Neuronal stem cell (in vitro differentiated cells): ENCODE results near the gene LCOR.
A peak's percentile ranks its signal among the peaks of the same experiment; 100 is the strongest.

ENCODE experiments used
- DNase-seq: peaks from one replicate; pipeline ENCODE4 v3.0.0-alpha.2; 2013; ENCODE audit warnings: low spot score
- H2AFZ ChIP-seq: one replicate; pipeline ENCODE4 v1.6.1; 2013; ENCODE audit warnings: mild to moderate bottlenecking, low read length, inconsistent platforms
- H2AK5ac ChIP-seq: 2 replicates; pipeline ENCODE4 v1.6.1; 2013; ENCODE audit warnings: low read depth, mild to moderate bottlenecking, inconsistent platforms, low read length, moderate library complexity, mixed read lengths
- H2BK120ac ChIP-seq: 2 replicates; pipeline ENCODE4 v1.6.1; 2013; ENCODE audit warnings: low read depth, mild to moderate bottlenecking, inconsistent platforms, low read length, moderate library complexity, mixed read lengths
- H2BK12ac ChIP-seq: one replicate; pipeline ENCODE4 v1.6.1; 2013; ENCODE audit warnings: low read length, inconsistent platforms
- H2BK15ac ChIP-seq: 2 replicates; pipeline ENCODE4 v1.6.1; 2013; ENCODE audit warnings: mild to moderate bottlenecking, low read length, inconsistent platforms, mixed read lengths
- H2BK5ac ChIP-seq: one replicate; pipeline ENCODE4 v1.6.1; 2013; ENCODE audit warnings: inconsistent platforms, mild to moderate bottlenecking, low read length, moderate library complexity
- H3K14ac ChIP-seq: one replicate; pipeline ENCODE4 v1.6.1; 2013; ENCODE audit warnings: low read length, inconsistent platforms
- H3K18ac ChIP-seq: 2 replicates; pipeline ENCODE4 v1.6.1; 2013; ENCODE audit warnings: low read length, inconsistent platforms
- H3K23ac ChIP-seq: 2 replicates; pipeline ENCODE4 v1.6.1; 2013; ENCODE audit warnings: low read depth, mild to moderate bottlenecking, mixed read lengths, low read length, inconsistent platforms; ENCODE audit not compliant: poor library complexity
- H3K27ac ChIP-seq: replicated peaks from 3 replicates; pipeline ENCODE4 v1.5.1; 2013; ENCODE audit warnings: low read length, inconsistent platforms
- H3K27me3 ChIP-seq, 3 experiments: 2 replicates each; pipeline ENCODE4 v1.6.1; 2013; ENCODE audit warnings: low read length in 3 of 3, mild to moderate bottlenecking in 2 of 3, inconsistent platforms in 1 of 3, low read depth in 1 of 3, mixed read lengths in 1 of 3, moderate library complexity in 1 of 3; ENCODE audit not compliant: control insufficient read depth in 3 of 3, insufficient read depth in 3 of 3
- H3K36me3 ChIP-seq, 2 donors: replicated peaks in 1 of 2; 2 replicates each; pipeline ENCODE4 v1.6.1; 2013; ENCODE audit warnings: low read length in 2 of 2; ENCODE audit not compliant: control insufficient read depth in 2 of 2, insufficient read depth in 2 of 2
- H3K4ac ChIP-seq: 2 replicates; pipeline ENCODE4 v1.6.1; 2013; ENCODE audit warnings: inconsistent platforms, mild to moderate bottlenecking, low read length, moderate library complexity
- H3K4me1 ChIP-seq, 2 donors: 1 replicate in 1 of 2; 2 replicates in 1 of 2; pipeline ENCODE4 v1.6.1; 2013; ENCODE audit warnings: low read length in 2 of 2, low read depth in 1 of 2; ENCODE audit not compliant: control insufficient read depth in 2 of 2, insufficient read depth in 1 of 2
- H3K4me2 ChIP-seq: one replicate; pipeline ENCODE4 v1.6.1; 2013; ENCODE audit warnings: mild to moderate bottlenecking, low read length, inconsistent platforms; ENCODE audit not compliant: insufficient read depth, poor library complexity, severe bottlenecking
- H3K4me3 ChIP-seq, 2 donors: 2 replicates each; pipeline ENCODE4 v1.5.1; 2013; ENCODE audit warnings: low read length in 2 of 2, mild to moderate bottlenecking in 2 of 2, inconsistent platforms in 1 of 2, moderate library complexity in 1 of 2
- H3K79me1 ChIP-seq: one replicate; pipeline ENCODE4 v1.6.1; 2013; ENCODE audit warnings: low read depth, mild to moderate bottlenecking, inconsistent platforms, low read length, moderate library complexity
- H3K9ac ChIP-seq: one replicate; pipeline ENCODE4 v1.6.1; 2013; ENCODE audit warnings: mild to moderate bottlenecking, low read depth, low read length, inconsistent platforms; ENCODE audit not compliant: poor library complexity
- H3K9me3 ChIP-seq, 2 donors: replicated peaks in 1 of 2; 2 replicates each; pipeline versions ENCODE3 to v1.6.1; 2013; ENCODE audit warnings: low read length in 2 of 2, mild to moderate bottlenecking in 2 of 2, inconsistent platforms in 1 of 2, low read depth in 1 of 2, mixed read lengths in 1 of 2, moderate library complexity in 1 of 2; ENCODE audit not compliant: control insufficient read depth in 2 of 2, insufficient read depth in 1 of 2
- H4K8ac ChIP-seq: one replicate; pipeline ENCODE4 v1.6.1; 2013; ENCODE audit warnings: low read depth, mild to moderate bottlenecking, inconsistent platforms, low read length, moderate library complexity
- H4K91ac ChIP-seq: one replicate; pipeline ENCODE4 v1.6.1; 2013; ENCODE audit warnings: low read length, low read depth, mild to moderate bottlenecking, inconsistent platforms; ENCODE audit not compliant: poor library complexity
- WGBS, 2 donors: extraction: QIAGEN DNeasy Blood & Tissue Kit; methylation state at CpG; one replicate each; pipeline ENCODE4 v1.1.7; 2013; ENCODE audit warnings: missing lambda C conversion rate in 2 of 2, mixed read lengths in 1 of 2; ENCODE audit not compliant: insufficient read length in 2 of 2, insufficient replicate concordance in 1 of 2; ENCODE audit errors: extremely low coverage in 2 of 2; 5-methylcytosine and 5-hydroxymethylcytosine counted together

LCOR gene

DNA sequence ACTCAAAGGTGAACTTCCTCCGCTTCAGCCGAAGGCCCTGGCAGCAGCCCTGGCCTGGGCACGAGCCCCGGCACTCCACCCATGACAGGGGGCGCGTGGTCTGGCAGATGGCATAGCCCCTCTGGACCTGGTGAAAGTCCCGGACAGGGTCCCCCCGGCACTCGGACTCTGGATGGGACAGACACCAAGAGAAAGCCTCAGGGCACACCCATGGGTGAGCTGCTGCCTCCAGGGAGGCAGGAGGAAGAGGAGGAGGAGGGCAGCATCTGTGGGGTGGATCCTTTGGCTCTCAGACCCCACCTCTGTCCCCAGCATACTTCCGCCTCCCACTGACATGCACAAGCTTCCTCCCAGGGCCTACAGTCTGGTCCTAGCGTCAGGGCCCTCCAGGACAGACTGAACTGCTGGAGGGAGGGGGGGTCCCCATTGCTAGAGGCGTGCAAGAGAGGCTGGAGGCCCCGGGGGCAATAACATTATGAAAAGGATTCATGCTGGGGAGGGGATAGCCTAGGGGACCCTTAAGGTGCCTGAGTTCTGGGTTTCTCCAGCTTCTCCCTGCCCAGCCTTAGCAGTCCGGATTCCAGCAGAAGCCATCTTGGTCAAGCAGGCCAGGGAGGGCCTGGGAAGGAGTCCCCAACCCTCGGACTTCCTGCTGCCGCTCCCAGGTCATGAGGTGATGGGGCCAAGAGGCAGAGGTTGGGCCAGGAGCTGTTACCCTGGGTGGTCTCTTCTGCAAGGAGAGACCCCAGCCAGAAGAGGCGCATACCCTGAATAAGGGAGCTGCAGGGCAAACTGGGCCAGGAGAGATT is 169.3 kb downstream of the LCOR start:
- DNase-seq: no peak

DNA sequence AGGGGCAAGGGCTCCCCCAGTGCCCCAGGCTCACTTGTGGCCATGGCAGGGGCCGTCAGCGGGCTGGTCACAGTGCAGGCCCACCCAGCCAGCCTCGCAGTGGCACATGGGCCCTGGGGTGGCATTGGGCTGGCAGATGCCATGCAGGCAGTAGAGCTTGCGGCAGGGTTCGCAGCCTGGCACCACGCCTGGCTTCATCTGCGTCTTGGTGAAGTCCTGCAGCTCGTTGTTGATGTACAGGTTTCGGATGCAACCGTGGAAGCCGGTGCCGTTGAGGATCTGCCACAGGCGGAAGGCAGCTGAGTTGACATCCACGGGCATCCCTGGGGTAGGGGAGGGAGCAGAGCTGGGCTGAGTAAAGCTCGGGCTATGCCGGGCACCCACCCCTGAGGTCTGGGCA is 170.6 kb downstream of the LCOR start:
- no peak overlapping the region for H3K23ac ChIP-seq
- H3K4ac ChIP-seq: no peak overlapping the region
- peak overlapping the region; percentile 22 for H2BK5ac ChIP-seq
- no peak overlapping the region for H2BK15ac ChIP-seq
- H3K14ac ChIP-seq: peak overlapping the region; percentile 12
- no peak overlapping the region for H2AK5ac ChIP-seq
- H4K8ac ChIP-seq: no peak overlapping the region
- H3K18ac ChIP-seq: peak overlapping the region; percentile 15
- H2BK12ac ChIP-seq: no peak overlapping the region
- H4K91ac ChIP-seq: no peak overlapping the region
- H3K27ac ChIP-seq: no peak overlapping the region
- WGBS, 2 donors: no CpG with 5 or more reads among the region's 16 CpGs
- H3K36me3 ChIP-seq: no peaks in the 10 kb centered on the region
- no peak overlapping the region for H3K4me3 ChIP-seq
- H3K79me1 ChIP-seq: no peaks in the 10 kb centered on the region
- H2BK120ac ChIP-seq: no peak overlapping the region
- no peak overlapping the region for H3K4me2 ChIP-seq
- no peaks in the 10 kb centered on the region for H3K27me3 ChIP-seq
- H3K9me3 ChIP-seq: peaks cover 4 to 11% of the 10 kb centered on the region in 2 donors
- H2AFZ ChIP-seq: no peak overlapping the region
- no peak for DNase-seq
- H3K4me1 ChIP-seq: no peaks in the 10 kb centered on the region
- peak overlapping the region; percentile 74 for H3K9ac ChIP-seq

More for the DNA sequence above, 169.3 kb downstream of the LCOR start:
- Histone ChIP-seq H4K91ac (no peak overlapping the region), H3K23ac (peak overlapping the region; percentile 23), H2BK120ac (no peak overlapping the region), H3K27ac (no peak overlapping the region), H2BK12ac (no peak overlapping the region), H3K36me3 (no peaks in the 10 kb centered on the region), H2AFZ (no peak overlapping the region), H3K14ac (no peak overlapping the region), H3K9ac (no peak overlapping the region), H3K79me1 (no peaks in the 10 kb centered on the region), H3K4me3 (no peak overlapping the region), H3K9me3 (peaks cover under 1 to 2% of the 10 kb centered on the region in 2 donors), H3K18ac (no peak overlapping the region), H3K4ac (no peak overlapping the region), H2BK15ac (no peak overlapping the region), H4K8ac (no peak overlapping the region), H3K4me1 (no peaks in the 10 kb centered on the region), H2AK5ac (peak overlapping the region; percentile 81), H3K4me2 (no peak overlapping the region), H2BK5ac (no peak overlapping the region), H3K27me3 (no peaks in the 10 kb centered on the region)
- no CpG with 5 or more reads among the region's 17 CpGs for WGBS, 2 donors

DNA sequence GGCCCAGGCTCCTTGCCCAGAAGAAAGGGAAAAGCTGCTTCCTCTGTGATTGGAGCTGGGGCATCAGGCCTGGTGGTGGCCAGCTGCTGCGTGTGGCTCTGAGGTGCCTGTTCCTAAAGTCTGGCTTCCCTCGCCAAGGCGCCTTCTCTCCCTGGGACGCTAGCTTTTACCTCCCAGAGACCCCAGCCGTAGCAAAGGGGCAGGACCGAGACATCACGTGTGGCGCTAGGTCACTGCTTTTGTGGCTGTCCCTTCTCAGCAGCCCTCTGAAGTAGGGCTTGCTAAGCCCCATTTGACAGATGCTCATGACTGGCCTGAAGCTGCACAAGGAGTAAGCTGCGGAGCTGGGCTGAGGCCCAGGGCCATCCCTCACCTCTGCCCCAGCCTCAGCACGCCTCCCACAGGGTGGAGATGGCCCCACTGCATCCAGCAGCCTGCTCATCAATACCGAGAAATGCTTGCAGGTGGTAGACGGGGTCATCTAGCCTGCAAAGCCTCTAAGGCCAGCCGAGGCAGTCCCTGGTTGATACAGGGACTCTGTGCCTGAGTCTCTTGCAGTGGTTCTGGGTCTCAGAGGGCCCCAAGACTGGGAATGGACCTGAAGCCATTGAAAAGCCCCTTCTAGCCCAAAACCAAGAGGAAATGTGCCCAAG is 171.2 kb downstream of the LCOR start:
- Histone ChIP-seq H3K9me3 (peaks cover 4 to 15% of the 10 kb centered on the region in 2 donors), H3K18ac (peak overlapping the region; percentile 27), H3K9ac (no peak overlapping the region), H3K27me3 (no peaks in the 10 kb centered on the region), H3K4ac (no peak overlapping the region), H3K23ac (no peak overlapping the region), H2BK12ac (peak overlapping the region; percentile 84), H3K79me1 (no peaks in the 10 kb centered on the region), H2BK5ac (peak overlapping the region; percentile 22), H3K4me3 (no peak overlapping the region), H3K27ac (no peak overlapping the region), H3K36me3 (no peaks in the 10 kb centered on the region), H2AK5ac (no peak overlapping the region), H2BK120ac (no peak overlapping the region), H3K4me1 (no peaks in the 10 kb centered on the region), H3K4me2 (no peak overlapping the region), H4K8ac (no peak overlapping the region), H2BK15ac (peak overlapping the region; percentile 43), H2AFZ (no peak overlapping the region), H3K14ac (peak overlapping the region; percentile 63), H4K91ac (no peak overlapping the region)
- no peak for DNase-seq
- WGBS, 2 donors: no CpG with 5 or more reads among the region's 13 CpGs

DNA sequence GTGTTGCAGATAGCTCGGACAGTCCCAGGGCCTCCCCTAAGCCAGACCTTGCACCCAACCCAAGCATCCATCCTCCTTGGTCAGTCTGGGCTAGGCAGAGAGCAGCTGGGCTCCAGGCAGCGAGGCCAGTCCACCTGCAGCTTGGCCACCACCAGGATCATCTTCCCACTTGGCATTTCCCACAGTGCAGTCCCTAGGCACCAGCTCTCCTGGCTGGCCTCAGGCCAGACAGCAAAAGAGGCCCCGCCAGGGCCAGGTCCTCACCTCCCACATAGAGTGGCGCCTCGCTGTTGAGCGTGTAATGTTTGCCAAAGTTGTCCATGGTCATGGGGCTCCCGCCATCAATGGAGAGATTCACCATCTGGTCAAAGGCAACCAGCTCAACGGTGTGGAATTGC is 171.7 kb downstream of the LCOR start:
- no peak overlapping the region for H3K23ac ChIP-seq

More for the DNA sequence above, 171.7 kb downstream of the LCOR start:
- DNase-seq: no peak
- no peak overlapping the region for H3K9ac ChIP-seq
- H3K4ac ChIP-seq: no peak overlapping the region
- no peaks in the 10 kb centered on the region for H3K4me1 ChIP-seq
- no peaks in the 10 kb centered on the region for H3K36me3 ChIP-seq
- no peak overlapping the region for H3K14ac ChIP-seq
- H3K4me3 ChIP-seq: no peak overlapping the region
- H4K8ac ChIP-seq: no peak overlapping the region
- H3K18ac ChIP-seq: peak overlapping the region; percentile 44
- no peak overlapping the region for H3K27ac ChIP-seq
- no peak overlapping the region for H3K4me2 ChIP-seq
- no CpG with 5 or more reads among the region's 8 CpGs for WGBS, 2 donors
- peaks cover 4 to 15% of the 10 kb centered on the region in 2 donors for H3K9me3 ChIP-seq
- H3K27me3 ChIP-seq: no peaks in the 10 kb centered on the region
- peak overlapping the region; percentile 22 for H2BK5ac ChIP-seq
- H4K91ac ChIP-seq: no peak overlapping the region
- no peak overlapping the region for H2AFZ ChIP-seq
- H3K79me1 ChIP-seq: no peaks in the 10 kb centered on the region
- H2BK12ac ChIP-seq: no peak overlapping the region
- H2AK5ac ChIP-seq: peak overlapping the region; percentile 84
- H2BK120ac ChIP-seq: no peak overlapping the region
- H2BK15ac ChIP-seq: no peak overlapping the region
